GM12891 (cell line): ENCODE measurements around the gene OR5K2.

ENCODE experiments used
- DNase-seq: peaks from one replicate; pipeline ENCODE4 v3.0.0; 2011; ENCODE audit warnings: low spot score; ENCODE audit not compliant: insufficient read length
- FAIRE-seq: peaks from 2 replicates; lab custom pipeline; 2011; peaks lifted over from hg19 to GRCh38; lab: Jason Lieb, UNC
- PAX5 ChIP-seq: IDR thresholded peaks from 2 replicates; pipeline ENCODE4 v1.6.1; 2011; ENCODE audit warnings: low read length, moderate library complexity, mild to moderate bottlenecking; ENCODE audit not compliant: insufficient read depth, severe bottlenecking
- POLR2A ChIP-seq: IDR thresholded peaks from 2 replicates; pipeline ENCODE4 v1.6.1; 2011; ENCODE audit warnings: low read depth, low read length, control low read depth
- POLR2AphosphoS5 ChIP-seq: IDR thresholded peaks from 2 replicates; pipeline ENCODE4 v1.6.1; 2011; ENCODE audit warnings: low read depth, low read length, control low read depth
- POU2F2 ChIP-seq: IDR thresholded peaks from 2 replicates; pipeline ENCODE4 v1.6.1; 2011; ENCODE audit warnings: low read depth, mild to moderate bottlenecking, control low read depth, low read length, moderate library complexity
- SPI1 ChIP-seq: IDR thresholded peaks from 2 replicates; pipeline ENCODE4 v1.6.1; 2011; ENCODE audit warnings: low read depth, low read length, control low read depth
- TAF1 ChIP-seq: IDR thresholded peaks from 2 replicates; pipeline ENCODE4 v1.6.1; 2011; ENCODE audit warnings: low read depth, low read length, control low read depth

Gene OR5K2

DNA sequence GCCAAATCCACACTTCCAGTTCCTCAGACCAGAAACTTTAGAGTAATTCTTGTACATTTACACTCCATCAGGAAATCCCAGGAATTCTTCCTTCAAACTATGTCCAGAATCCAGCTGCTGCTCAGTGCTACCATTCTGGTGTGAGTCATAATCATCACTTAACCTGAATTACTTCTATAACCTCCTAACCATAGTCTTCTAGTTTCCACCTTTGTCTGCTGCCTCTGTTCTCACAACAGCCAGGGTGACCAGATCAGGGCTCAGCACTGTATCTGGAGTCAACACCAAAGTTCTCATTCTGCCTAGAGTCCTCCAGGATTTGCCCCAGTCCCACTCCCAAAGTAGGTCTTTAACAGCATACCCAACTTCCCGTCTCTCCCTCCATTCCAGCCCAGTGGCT lies 21.9 kb downstream of the OR5K2 start:
- FAIRE-seq: peak; percentile 85
- TF ChIP-seq POU2F2 (no peak), POLR2A (no peak; the same call in 1 of the 2 replicates), PAX5 (no peak), SPI1 (no peak), POLR2AphosphoS5 (peak; percentile 77), TAF1 (no peak)
- DNase-seq: no peak

GRCh38 chr3:98521897-98522543 lies 24.5 kb downstream of the OR5K2 start:
- no peak for DNase-seq
- TF ChIP-seq SPI1 (peak; percentile 61), POU2F2 (no peak), POLR2AphosphoS5 (peak; percentile 55; the same call in 1 of the 2 replicates), TAF1 (peak; percentile 55), PAX5 (no peak), POLR2A (peak; percentile 65; the same call in 1 of the 2 replicates)
- peak; percentile 96 for FAIRE-seq

DNA sequence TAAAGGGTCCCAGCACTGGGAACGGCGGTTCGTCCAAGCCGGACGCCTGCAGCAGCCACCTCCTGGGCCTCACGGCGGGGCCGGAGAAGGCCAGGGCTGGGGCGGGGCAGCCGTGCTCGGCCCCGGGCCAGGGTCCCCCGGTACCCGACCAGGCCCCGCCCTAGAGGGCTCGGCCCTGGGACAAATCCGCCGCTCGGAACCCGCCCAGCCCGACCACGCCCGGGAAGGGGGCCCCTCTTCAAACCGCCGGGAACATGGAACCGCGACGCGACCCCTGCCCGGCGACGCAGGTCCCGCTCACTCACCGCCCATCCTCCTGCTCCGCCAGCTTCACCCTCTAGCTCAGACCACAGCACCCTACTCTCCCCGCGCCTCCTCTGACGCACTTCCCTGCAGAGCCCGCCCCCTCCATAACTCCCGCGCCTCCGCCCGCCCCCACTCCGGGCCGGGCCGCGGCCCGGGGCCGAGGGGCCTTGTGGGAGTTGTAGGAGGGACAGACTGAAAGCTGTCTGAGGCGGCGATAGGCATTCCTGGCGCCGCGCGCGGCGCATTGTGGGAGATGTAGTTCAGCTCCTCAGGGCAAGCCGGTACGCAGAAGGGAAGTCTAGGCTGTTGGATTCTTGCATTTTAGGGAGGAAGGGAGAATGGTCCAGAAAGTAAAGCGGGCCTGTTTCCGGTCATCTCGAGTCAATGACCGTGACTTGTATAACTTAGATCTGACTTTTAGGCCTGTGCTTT lies 25.2 kb downstream of the OR5K2 start, which contains the start of gene CLDND1:
CLDND1 (minus strand) TSS at position 359 of the 738 bp plus-strand sequence. CDS start 1,478 bp downstream, outside the sequence.
- FAIRE-seq (peak; percentile 100), DNase-seq (peak; percentile 82)
- TF ChIP-seq POU2F2: peak; percentile 91
- TF ChIP-seq PAX5: peak; percentile 35
- TF ChIP-seq POLR2AphosphoS5: peak; percentile 98
- 0 out of 2 replicates have a peak, but pooled peaks have one; percentile 42 for TF ChIP-seq SPI1
- TF ChIP-seq TAF1: peak; percentile 57; the same call in 1 of the 2 replicates
- TF ChIP-seq POLR2A: peak; percentile 97

DNA sequence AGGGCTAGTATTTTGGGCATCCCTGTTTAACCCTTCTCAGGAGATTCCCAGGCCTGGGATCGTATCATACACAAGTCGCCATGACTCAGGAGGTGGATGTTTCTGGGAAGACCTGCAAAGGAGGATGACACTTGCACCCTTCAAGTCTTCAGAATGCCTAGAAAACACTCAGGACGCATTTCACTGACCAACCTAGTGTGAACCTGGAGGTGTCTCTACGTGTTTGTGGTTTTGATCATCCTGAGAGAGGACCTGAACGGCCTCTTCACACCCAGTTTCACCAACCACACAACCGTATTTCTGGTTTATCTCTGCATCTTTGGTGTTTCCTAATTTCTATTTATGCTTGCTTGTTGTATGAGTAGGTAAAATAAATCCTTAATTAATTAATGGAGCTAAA lies 28.0 kb downstream of the OR5K2 start:
- no peak for DNase-seq
- peak; percentile 72 for FAIRE-seq
- TF ChIP-seq POLR2AphosphoS5 (peak; percentile 94), TAF1 (no peak), POLR2A (peak; percentile 91; the same call in 1 of the 2 replicates), POU2F2 (peak; percentile 56), PAX5 (no peak)

DNA sequence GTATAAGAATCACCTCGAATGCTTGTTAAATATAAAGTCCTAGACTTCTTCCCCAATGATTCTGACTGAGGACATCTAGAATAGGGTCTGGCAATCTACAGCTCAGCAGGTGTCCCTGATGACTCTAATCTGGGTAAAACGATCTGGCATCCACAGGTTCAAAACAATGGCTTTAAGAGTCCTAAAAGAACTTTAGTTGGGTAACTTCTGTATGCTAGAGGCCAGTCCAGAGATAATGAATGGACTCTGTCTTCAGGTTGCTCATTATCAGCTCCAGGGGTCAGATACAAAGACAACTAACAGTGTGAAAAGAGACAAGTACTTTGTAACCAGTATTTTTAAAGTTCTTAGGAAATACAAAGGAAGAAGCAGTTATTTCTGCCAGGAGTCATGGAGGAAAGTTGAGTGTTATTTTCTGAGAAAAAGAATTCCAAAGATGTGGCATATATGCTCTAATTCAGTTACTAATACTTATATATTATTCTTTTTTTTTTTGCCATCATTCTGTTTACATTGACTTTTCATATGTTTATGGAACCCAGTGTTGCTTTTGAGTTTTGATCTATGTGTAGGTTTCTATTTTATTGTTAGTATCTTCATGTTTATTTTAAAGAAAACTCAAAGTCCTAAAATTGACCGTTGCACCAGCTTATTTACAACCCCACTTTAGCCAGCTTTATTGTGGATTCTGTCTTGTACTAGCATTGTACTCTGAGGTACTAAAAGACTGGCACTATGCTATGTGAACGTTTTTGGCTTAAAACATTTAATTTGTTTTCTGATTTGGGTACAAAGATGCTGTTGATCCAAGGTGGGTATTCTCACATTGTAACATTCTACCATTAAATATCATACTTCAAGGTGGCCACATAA lies 31.2 kb downstream of the OR5K2 start:
- FAIRE-seq (peak; percentile 47), DNase-seq (no peak)
- TF ChIP-seq PAX5 (no peak), POLR2AphosphoS5 (0 out of 2 replicates have a peak, but pooled peaks have one; percentile 31), TAF1 (no peak), POU2F2 (no peak), POLR2A (peak; percentile 50; the same call in 1 of the 2 replicates), SPI1 (no peak)

GRCh38 chr3:98529856-98530459 lies 32.5 kb downstream of the OR5K2 start:
- peak; percentile 70 for TF ChIP-seq POLR2AphosphoS5
- peak; percentile 72 for TF ChIP-seq POLR2A
- TF ChIP-seq SPI1: peak; percentile 6; the same call in 1 of the 2 replicates
- TF ChIP-seq PAX5: no peak
- FAIRE-seq: peak; percentile 57
- DNase-seq: no peak

DNA sequence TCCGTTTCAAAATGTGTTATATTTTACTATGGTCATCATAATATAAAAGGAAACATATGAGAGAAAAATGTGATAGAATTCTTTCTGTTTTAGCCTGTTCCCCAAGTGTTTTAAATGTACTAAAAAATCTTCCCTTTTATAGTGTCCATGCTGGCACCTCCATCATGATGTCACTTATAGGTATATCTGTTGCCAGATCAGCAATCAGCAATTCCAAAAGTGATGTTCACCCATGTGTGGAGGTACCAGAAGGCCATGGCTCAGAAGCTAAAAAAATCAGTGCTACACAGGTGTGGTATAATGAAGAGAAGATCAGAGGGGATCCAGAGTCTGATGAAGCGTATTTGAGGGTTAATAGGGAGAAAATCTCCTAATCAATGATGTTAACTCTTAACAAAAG lies 33.2 kb downstream of the OR5K2 start:
- TF ChIP-seq PAX5: no peak
- no peak for TF ChIP-seq TAF1
- TF ChIP-seq POLR2AphosphoS5: peak; percentile 53; the same call in 1 of the 2 replicates
- TF ChIP-seq POU2F2: no peak
- TF ChIP-seq POLR2A: no peak
- no peak for TF ChIP-seq SPI1
- FAIRE-seq (peak; percentile 76), DNase-seq (no peak)

DNA sequence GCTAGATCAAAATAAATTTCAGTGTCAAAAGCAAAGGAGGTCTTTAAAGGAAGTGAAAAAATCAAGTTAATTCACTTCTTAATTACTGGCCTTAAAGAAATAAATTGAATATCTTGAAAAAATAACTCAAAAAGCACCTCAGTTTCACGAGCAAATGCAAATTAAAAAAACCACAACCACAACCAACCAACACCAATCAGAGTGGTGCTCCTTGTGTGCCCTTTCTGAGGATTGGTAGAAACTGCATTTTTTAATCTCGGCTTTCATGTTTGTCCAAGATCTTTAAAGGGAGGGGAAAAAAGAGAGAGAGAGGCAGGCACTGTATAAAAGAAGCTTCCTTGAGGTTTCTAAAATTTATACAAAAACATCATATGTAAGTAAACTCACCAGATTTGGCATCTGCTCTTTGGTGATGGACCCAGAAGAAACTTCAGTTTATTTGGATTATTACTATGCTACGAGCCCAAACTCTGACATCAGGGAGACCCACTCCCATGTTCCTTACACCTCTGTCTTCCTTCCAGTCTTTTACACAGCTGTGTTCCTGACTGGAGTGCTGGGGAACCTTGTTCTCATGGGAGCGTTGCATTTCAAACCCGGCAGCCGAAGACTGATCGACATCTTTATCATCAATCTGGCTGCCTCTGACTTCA lies 34.3 kb downstream of the OR5K2 start, which contains the start of gene GPR15:
GPR15 (plus strand) TSS at position 357 of the 653 bp plus-strand sequence; CDS start at position 413, 56 bp downstream.
- TF ChIP-seq PAX5 (no peak), POLR2AphosphoS5 (no peak; the same call in 1 of the 2 replicates), POLR2A (peak; percentile 88), POU2F2 (peak; percentile 69; the same call in 1 of the 2 replicates), SPI1 (no peak), TAF1 (peak; percentile 35; the same call in 1 of the 2 replicates)
- no peak for FAIRE-seq
- DNase-seq: no peak
